Measurements from ENCODE around the gene PCBP4. TPM values are rescaled to one million over a fixed set of nuclear protein-coding genes. Genes with fewer than 3 reads are reported as not detected.

The PCBP4 gene
- total RNA-seq, 1 experiment from 2014 or later = 26.4 TPM

- DNase-seq (ENCODE audit: unreplicated experiment) = no peak
- peak overlapping the region; percentile 12 for H3K27ac Mint-ChIP-seq (ENCODE audit: low read depth, unreplicated experiment)
- BruUV-seq (replicated peaks) = no TSS peak
Observed at GRCh38 chr3:51946796-51947195, 20.5 kb downstream of the PCBP4 start.

GRCh38 chr3:51945926-51946705 lies 21.1 kb downstream of the PCBP4 start:
- intact Hi-C loops (cut with micrococcal nuclease) = no loop called here
- BruUV-seq (replicated peaks) = no TSS peak
- H3K4me3 Mint-ChIP-seq (ENCODE audit: unreplicated experiment) = no peak overlapping the region
- ChIA-PET CTCF (interaction anchor here (0.7 to 1.6 kb wide), 3 partner anchors 11 to 28 kb away, joined by 3 to 9 read pairs (median 3); partner anchors contain the start of genes ABHD14A and ABHD14B), POLR2A (interaction anchor here (1.1 kb wide), 1 partner anchor 37 kb away, joined by 3 read pairs; the partner anchor contains the start of gene ACY1)
- DNase-seq (ENCODE audit: unreplicated experiment) = no peak
- H3K36me3 Mint-ChIP-seq (ENCODE audit: insufficient read depth, unreplicated experiment) = peaks cover 5% of the 10 kb centered on the region
- peaks cover 6% of the 10 kb centered on the region for H3K4me1 Mint-ChIP-seq (ENCODE audit: insufficient read depth, unreplicated experiment)
- H3K27me3 Mint-ChIP-seq (ENCODE audit: insufficient read depth, unreplicated experiment) = no peaks in the 10 kb centered on the region
- no peaks in the 10 kb centered on the region for H3K9me3 Mint-ChIP-seq (ENCODE audit: unreplicated experiment)
- peak overlapping the region; percentile 12 for H3K27ac Mint-ChIP-seq (ENCODE audit: low read depth, unreplicated experiment)
- no peak for TF ChIP-seq CTCF (IDR thresholded peaks at IDR 0.05; ENCODE audit: unreplicated experiment)

More at GRCh38 chr3:51946796-51947195, 20.5 kb downstream of the PCBP4 start:
- Mint-ChIP-seq H3K36me3 (ENCODE audit: insufficient read depth, unreplicated experiment) (peaks cover 5% of the 10 kb centered on the region), H3K27me3 (ENCODE audit: insufficient read depth, unreplicated experiment) (no peaks in the 10 kb centered on the region), H3K4me3 (ENCODE audit: unreplicated experiment) (no peak overlapping the region), H3K9me3 (ENCODE audit: unreplicated experiment) (no peaks in the 10 kb centered on the region), H3K4me1 (ENCODE audit: insufficient read depth, unreplicated experiment) (peaks cover 6% of the 10 kb centered on the region)
- POLR2A ChIA-PET = no interaction called here
- intact Hi-C loops (cut with micrococcal nuclease) = no loop called here
- TF ChIP-seq CTCF (IDR thresholded peaks at IDR 0.05; ENCODE audit: unreplicated experiment) = no peak
- CTCF ChIA-PET = interaction anchor here (1.1 to 1.6 kb wide), 2 partner anchors 12 to 27 kb away, joined by 3 to 9 read pairs; partner anchors contain the start of genes ABHD14A and ABHD14B

- POLR2A ChIA-PET = interaction anchor here (1.1 to 5.8 kb wide), 2 partner anchors 27 to 38 kb away, joined by 3 to 127 read pairs; partner anchors contain the start of genes ABHD14A, ABHD14B and ACY1
- BruUV-seq (replicated peaks) = no TSS peak
- CTCF ChIA-PET = interaction anchor here (0.6 to 1.0 kb wide), 6 partner anchors 25 to 353 kb away, joined by 3 to 4 read pairs (median 3); no protein-coding TSS in a partner anchor
Observed at GRCh38 chr3:51945031-51945840, 22.0 kb downstream of the PCBP4 start.

More at GRCh38 chr3:51945031-51945840, 22.0 kb downstream of the PCBP4 start:
- Mint-ChIP-seq H3K9me3 (ENCODE audit: unreplicated experiment) (no peaks in the 10 kb centered on the region), H3K27ac (ENCODE audit: low read depth, unreplicated experiment) (no peak overlapping the region), H3K4me1 (ENCODE audit: insufficient read depth, unreplicated experiment) (peaks cover 15% of the 10 kb centered on the region), H3K27me3 (ENCODE audit: insufficient read depth, unreplicated experiment) (no peaks in the 10 kb centered on the region), H3K36me3 (ENCODE audit: insufficient read depth, unreplicated experiment) (peaks cover 13% of the 10 kb centered on the region), H3K4me3 (ENCODE audit: unreplicated experiment) (no peak overlapping the region)
- TF ChIP-seq CTCF (IDR thresholded peaks at IDR 0.05; ENCODE audit: unreplicated experiment) = no peak
- intact Hi-C loops (cut with micrococcal nuclease) = no loop called here
- no peak for DNase-seq (ENCODE audit: unreplicated experiment)
